B cell (primary cell): ENCODE results near the gene WAC. TPM values are rescaled to one million over a fixed set of nuclear protein-coding genes. Genes with fewer than 3 reads are reported as not detected.
A peak's percentile ranks its signal among the peaks of the same experiment; 100 is the strongest.

Experiments
- ATAC-seq: fragments of 200-7000 bp; cut with Tn5 transposase; one replicate; pipeline ENCODE4 v1.10.0; 2021; ENCODE audit warnings: low read depth, mild to moderate bottlenecking, moderate number of reproducible peaks, moderate library complexity
- CTCF ChIA-PET: fragments of 350-600 bp; sonication (Branson Sonifier 250); formaldehyde crosslinking; loops from one replicate; lab custom pipeline; 2021; ENCODE audit warnings: antibody characterized with exemption, inconsistent platforms; lab: Charles Lee
- POLR2A ChIA-PET: fragments of 350-600 bp; sonication (Branson Sonifier 250); formaldehyde crosslinking; loops from one replicate; lab custom pipeline; 2021; ENCODE audit warnings: antibody characterized with exemption; lab: Charles Lee
- DNase-seq: peaks from one replicate; pipeline ENCODE4 v3.0.0; 2013
- H2AFZ ChIP-seq: 2 replicates; pipeline ENCODE4 v1.6.1; 2012; ENCODE audit warnings: mild to moderate bottlenecking, low read depth, low read length; ENCODE audit not compliant: insufficient read depth, poor library complexity, severe bottlenecking
- H3K27ac ChIP-seq, 2 donors: 1 replicate in 1 of 2; 2 replicates in 1 of 2; pipeline ENCODE4 v1.5.1; 2012 to 2013; ENCODE audit warnings: low read length in 2 of 2, mild to moderate bottlenecking in 2 of 2, moderate library complexity in 1 of 2
- H3K27me3 ChIP-seq, 4 experiments: fragments of 200-600 bp in 1 of 4; sonication (generic) in 1 of 4; replicated peaks in 1 of 4; 1 replicate in 2 of 4; 2 replicates in 2 of 4; pipeline versions ENCODE4 v1.6.1 to v1.7.0; 2013 to 2016; ENCODE audit warnings: low read length in 3 of 4, mild to moderate bottlenecking in 2 of 4, mixed read lengths in 1 of 4, moderate library complexity in 1 of 4; ENCODE audit not compliant: insufficient read depth in 4 of 4, control insufficient read depth in 3 of 4; ENCODE audit errors: control extremely low read depth in 1 of 4
- H3K36me3 ChIP-seq, 2 experiments: replicated peaks in 1 of 2; 1 replicate in 1 of 2; 2 replicates in 1 of 2; pipeline versions ENCODE4 v1.6.1 to v1.7.1; 2013; ENCODE audit warnings: low read length in 1 of 2; ENCODE audit not compliant: insufficient read depth in 2 of 2, control insufficient read depth in 1 of 2; ENCODE audit errors: control extremely low read depth in 1 of 2, extremely low read depth in 1 of 2
- H3K4me1 ChIP-seq, 2 donors: fragments of 200-600 bp in 1 of 2; sonication (generic) in 1 of 2; 1 replicate in 1 of 2; 2 replicates in 1 of 2; pipeline versions ENCODE4 v1.5.1 to v1.6.1; 2013 to 2017; ENCODE audit warnings: low read length in 2 of 2; ENCODE audit not compliant: control insufficient read depth in 2 of 2, insufficient read depth in 2 of 2
- H3K4me2 ChIP-seq: replicated peaks from 2 replicates; pipeline ENCODE3; 2012; ENCODE audit warnings: mild to moderate bottlenecking, low read depth, low read length; ENCODE audit not compliant: poor library complexity, severe bottlenecking
- H3K4me3 ChIP-seq, 5 experiments: fragments of 200-600 bp in 1 of 5; sonication (generic) in 1 of 5; 1 replicate in 3 of 5; 2 replicates in 2 of 5; pipeline versions ENCODE4 v1.5.1 to v1.7.0; 2011 to 2016; ENCODE audit warnings: low read length in 4 of 5, mild to moderate bottlenecking in 4 of 5, low read depth in 2 of 5, control low read depth in 1 of 5, moderate library complexity in 1 of 5; ENCODE audit not compliant: insufficient read depth in 1 of 5; ENCODE audit errors: control extremely low read depth in 1 of 5, extremely low read depth in 1 of 5
- H3K79me2 ChIP-seq: fragments of 200-600 bp; sonication (generic); one replicate; pipeline ENCODE4 v1.6.0; 2016; ENCODE audit warnings: low read length; ENCODE audit not compliant: control insufficient read depth, insufficient read depth
- H3K9ac ChIP-seq: fragments of 200-600 bp; sonication (generic); 2 replicates; pipeline ENCODE4 v1.6.1; 2017; ENCODE audit warnings: mild to moderate bottlenecking, low read length, moderate library complexity
- H3K9me3 ChIP-seq, 3 donors: one replicate each; pipeline versions ENCODE4 v1.6.1 to v1.7.1; 2013; ENCODE audit warnings: low read length in 2 of 3; ENCODE audit not compliant: control insufficient read depth in 2 of 3, insufficient read depth in 1 of 3; ENCODE audit errors: control extremely low read depth in 1 of 3
- H4K20me1 ChIP-seq: 2 replicates; pipeline ENCODE4 v1.6.0; 2012; ENCODE audit warnings: mild to moderate bottlenecking, low read length; ENCODE audit not compliant: insufficient read depth, control insufficient read depth, poor library complexity, severe bottlenecking
- H3K27ac Mint-ChIP-seq: one replicate; pipeline ENCODE4 v1.8.0; 2021; ENCODE audit warnings: mixed read lengths
- H3K27me3 Mint-ChIP-seq: one replicate; pipeline ENCODE4 v1.8.0; 2021; ENCODE audit warnings: mixed read lengths
- H3K4me1 Mint-ChIP-seq: one replicate; pipeline ENCODE4 v1.8.0; 2021; ENCODE audit warnings: mixed read lengths
- H3K4me3 Mint-ChIP-seq: one replicate; pipeline ENCODE4 v1.8.0; 2021; ENCODE audit warnings: mixed read lengths
- H3K9me3 Mint-ChIP-seq: one replicate; pipeline ENCODE4 v1.8.0; 2022; ENCODE audit warnings: mixed read lengths; ENCODE audit not compliant: insufficient read depth
- CTCF ChIP-seq: fragments of 200-600 bp; IDR thresholded peaks from one replicate; pipeline ENCODE4 v1.8.0; 2022; ENCODE audit warnings: antibody characterized with exemption, mild to moderate bottlenecking
- EZH2 ChIP-seq: IDR thresholded peaks from 2 replicates; pipeline ENCODE4 v1.6.1; 2012; ENCODE audit warnings: borderline replicate concordance, low read depth, mild to moderate bottlenecking, moderate library complexity, low read length; ENCODE audit not compliant: insufficient read depth, poor library complexity, severe bottlenecking
- WGBS: methylation state at CpG from one replicate; pipeline ENCODE4 v1.1.5; 2013; ENCODE audit warnings: missing lambda C conversion rate; ENCODE audit not compliant: insufficient coverage; 5-methylcytosine and 5-hydroxymethylcytosine counted together
- intact Hi-C: fragments of 100-400 bp; cut with micrococcal nuclease; formaldehyde crosslinking; loops from one replicate; pipeline ENCODE4 v1.10.0; 2022
- polyA plus RNA-seq: library from polyadenylated mRNA; depleted of rRNA; stranded (reverse); fragments of >200 nt; gene quantifications from 2 replicates; pipeline ENCODE4 v1.2.3, GENCODE V29; 2012
- total RNA-seq, 2 donors: library from RNA; stranded (reverse); fragments of 120-200 nt in 1 of 2; gene quantifications; 1 replicate in 1 of 2; 2 replicates in 1 of 2; pipeline versions ENCODE4 v1.2.3 to v1.2.4, GENCODE V29; 2013 to 2022

Gene WAC
- total and polyA plus RNA-seq, 2 donors (not counting 1 experiment from before 2014, with no cell fraction given): 77.4 to 196 TPM

- POLR2A ChIA-PET: no interaction called here
- ATAC-seq (no peak), DNase-seq (no peak)
- TF ChIP-seq EZH2 (no peak), CTCF (no peak)
- peak overlapping the region in 1 of 2 donors; percentile 42 for H3K27ac ChIP-seq
- peaks cover 10 to 19% of the 10 kb centered on the region in 2 donors for H3K4me1 ChIP-seq
- intact Hi-C loops: no loop called here
- CTCF ChIA-PET: no interaction called here
- no peaks in the 10 kb centered on the region for H3K27me3 ChIP-seq
- peaks cover 17 to 46% of the 10 kb centered on the region in 2 experiments for H3K36me3 ChIP-seq
- no peak overlapping the region for H3K4me3 ChIP-seq
- Mint-ChIP-seq H3K4me3 (no peak overlapping the region), H3K9me3 (no peaks in the 10 kb centered on the region), H3K27me3 (no peaks in the 10 kb centered on the region), H3K27ac (no peak overlapping the region), H3K4me1 (peaks cover 66% of the 10 kb centered on the region)
- no peak overlapping the region for H2AFZ ChIP-seq
- no peak overlapping the region for H3K4me2 ChIP-seq
- H3K79me2 ChIP-seq: peaks cover 100% of the 10 kb centered on the region
- H3K9ac ChIP-seq: no peak overlapping the region
- peaks cover 97% of the 10 kb centered on the region for H4K20me1 ChIP-seq
- 88% methylated on average over 5 of the region's 8 CpGs for WGBS
- H3K9me3 ChIP-seq: no peaks in the 10 kb centered on the region
Measured at GRCh38 chr10:28558923-28559508, 26.1 kb downstream of the WAC start.

GRCh38 chr10:28559618-28560017, 26.7 kb downstream of the WAC start:
- DNase-seq (no peak), ATAC-seq (no peak)
- Histone ChIP-seq H2AFZ (no peak overlapping the region), H3K9me3 (no peaks in the 10 kb centered on the region), H3K9ac (no peak overlapping the region), H3K4me3 (no peak overlapping the region), H3K36me3 (peaks cover 16 to 45% of the 10 kb centered on the region in 2 experiments), H4K20me1 (peaks cover 97% of the 10 kb centered on the region), H3K79me2 (peaks cover 100% of the 10 kb centered on the region), H3K27me3 (no peaks in the 10 kb centered on the region), H3K4me2 (no peak overlapping the region), H3K27ac (peak overlapping the region in 1 of 2 donors; percentile 42), H3K4me1 (peaks cover 8 to 25% of the 10 kb centered on the region in 2 donors)
- ChIA-PET CTCF (no interaction called here), POLR2A (no interaction called here)
- H3K27me3 Mint-ChIP-seq: no peaks in the 10 kb centered on the region
- H3K4me3 Mint-ChIP-seq: no peak overlapping the region
- peaks cover 66% of the 10 kb centered on the region for H3K4me1 Mint-ChIP-seq
- WGBS: 91% methylated on average over 3 of the region's 4 CpGs
- intact Hi-C loops: no loop called here
- H3K9me3 Mint-ChIP-seq: no peaks in the 10 kb centered on the region
- no peak overlapping the region for H3K27ac Mint-ChIP-seq
- TF ChIP-seq CTCF (no peak), EZH2 (no peak)
